Hepatocyte (in vitro differentiated cells): ENCODE results near the gene FOLR1. TPM values are rescaled to one million over a fixed set of nuclear protein-coding genes. Genes with fewer than 3 reads are reported as not detected.

Source experiments
- DNase-seq: peaks from one replicate; pipeline ENCODE4 v3.0.0-alpha.2; 2016; ENCODE audit warnings: low spot score
- H2AFZ ChIP-seq: fragments of 200-600 bp; sonication (generic); 2 replicates; pipeline ENCODE4 v1.6.0; 2016; ENCODE audit warnings: antibody characterized with exemption, mild to moderate bottlenecking
- H3K27ac ChIP-seq: fragments of 200-600 bp; sonication (generic); 2 replicates; pipeline ENCODE4 v1.5.1; 2016; ENCODE audit warnings: mild to moderate bottlenecking
- H3K27me3 ChIP-seq: fragments of 200-600 bp; sonication (generic); 2 replicates; pipeline ENCODE4 v1.6.1; 2016
- H3K36me3 ChIP-seq: fragments of 200-600 bp; sonication (generic); replicated peaks from 2 replicates; pipeline ENCODE4 v1.5.1; 2016; ENCODE audit warnings: low read depth; ENCODE audit not compliant: insufficient read depth
- H3K4me1 ChIP-seq: fragments of 200-600 bp; sonication (generic); 2 replicates; pipeline ENCODE4 v1.5.1; 2016; ENCODE audit warnings: mild to moderate bottlenecking, moderate library complexity; ENCODE audit not compliant: insufficient read depth
- H3K4me2 ChIP-seq: fragments of 200-600 bp; sonication (generic); 2 replicates; pipeline ENCODE4 v1.6.0; 2016
- H3K4me3 ChIP-seq: fragments of 200-600 bp; sonication (generic); 2 replicates; pipeline ENCODE4 v1.5.1; 2016; ENCODE audit warnings: mild to moderate bottlenecking
- H3K79me2 ChIP-seq: fragments of 200-600 bp; sonication (generic); 2 replicates; pipeline ENCODE4 v1.6.0; 2017; ENCODE audit warnings: mild to moderate bottlenecking
- H3K9me2 ChIP-seq: fragments of 200-600 bp; sonication (generic); replicated peaks from 2 replicates; pipeline ENCODE4 v1.6.0; 2017; ENCODE audit warnings: mild to moderate bottlenecking; ENCODE audit not compliant: insufficient read depth
- H3K9me3 ChIP-seq: fragments of 200-600 bp; sonication (generic); 2 replicates; pipeline ENCODE4 v1.5.1; 2016; ENCODE audit warnings: low read depth, mild to moderate bottlenecking
- H4K20me1 ChIP-seq: fragments of 200-600 bp; sonication (generic); 2 replicates; pipeline ENCODE4 v1.6.0; 2016; ENCODE audit warnings: mild to moderate bottlenecking; ENCODE audit not compliant: insufficient read depth, poor library complexity, severe bottlenecking
- CTCF ChIP-seq: fragments of 200-600 bp; sonication (generic); IDR thresholded peaks from 2 replicates; pipeline ENCODE4 v1.5.1; 2016; ENCODE audit warnings: antibody characterized with exemption, mild to moderate bottlenecking; ENCODE audit not compliant: poor library complexity
- EZH2 ChIP-seq: fragments of 200-600 bp; sonication (generic); IDR thresholded peaks from 2 replicates; pipeline ENCODE4 v1.6.1; 2016; ENCODE audit warnings: antibody characterized with exemption, mild to moderate bottlenecking, borderline replicate concordance
- EZH2phosphoT487 ChIP-seq: fragments of 200-600 bp; sonication (generic); IDR thresholded peaks from one replicate; pipeline ENCODE4 v1.6.1; 2018; ENCODE audit warnings: antibody characterized with exemption, mild to moderate bottlenecking, low read depth, moderate library complexity; ENCODE audit not compliant: unreplicated experiment, severe bottlenecking
- WGBS: methylation state at CpG from one replicate; pipeline ENCODE4 v1.1.6; 2016; ENCODE audit warnings: low lambda C conversion rate; ENCODE audit errors: missing lambda C conversion rate; 5-methylcytosine and 5-hydroxymethylcytosine counted together
- polyA plus RNA-seq: library from polyadenylated mRNA; unstranded; fragments of >200 nt; fragmentation: Nextera tagmentation; extraction: Ambion mirVana; gene quantifications from 2 replicates; pipeline ENCODE4 v1.2.1, GENCODE V29; 2016
- total RNA-seq: library from RNA; depleted of rRNA; stranded (reverse); fragments of >200 nt; gene quantifications from 2 replicates; pipeline ENCODE4 v1.2.3, GENCODE V29; 2014

FOLR1 gene
- total and polyA plus RNA-seq, 2 experiments from 2014 or later = 13.4 to 19.9 TPM

GRCh38 chr11:72241291-72241781 lies 49.4 kb downstream of the FOLR1 start:
- Histone ChIP-seq H4K20me1 (peaks cover 10% of the 10 kb centered on the region), H3K27ac (no peak overlapping the region), H3K4me1 (peaks cover 24% of the 10 kb centered on the region), H3K4me2 (peak overlapping the region; percentile 76), H3K36me3 (no peaks in the 10 kb centered on the region), H2AFZ (no peak overlapping the region), H3K9me2 (no peaks in the 10 kb centered on the region), H3K27me3 (peaks cover 77% of the 10 kb centered on the region), H3K9me3 (no peaks in the 10 kb centered on the region), H3K79me2 (no peaks in the 10 kb centered on the region), H3K4me3 (no peak overlapping the region)
- TF ChIP-seq CTCF = no peak
- no peak for DNase-seq
- WGBS = 31% methylated on average over 6 of the region's 20 CpGs

GRCh38 chr11:72242141-72242540 lies 50.2 kb downstream of the FOLR1 start:
- peaks cover 7% of the 10 kb centered on the region for H4K20me1 ChIP-seq
- H3K36me3 ChIP-seq = no peaks in the 10 kb centered on the region
- H2AFZ ChIP-seq = no peak overlapping the region
- TF ChIP-seq EZH2 (no peak), CTCF (no peak), EZH2phosphoT487 (no peak)
- H3K4me1 ChIP-seq = peaks cover 24% of the 10 kb centered on the region
- H3K9me2 ChIP-seq = no peaks in the 10 kb centered on the region
- no peak overlapping the region for H3K4me3 ChIP-seq
- 96% methylated on average over 2 of the region's 2 CpGs for WGBS
- no peak overlapping the region for H3K27ac ChIP-seq
- peaks cover 85% of the 10 kb centered on the region for H3K27me3 ChIP-seq
- DNase-seq = no peak
- H3K9me3 ChIP-seq = no peaks in the 10 kb centered on the region
- H3K4me2 ChIP-seq = no peak overlapping the region
- no peaks in the 10 kb centered on the region for H3K79me2 ChIP-seq

GRCh38 chr11:72243173-72244059 lies 51.5 kb downstream of the FOLR1 start:
- WGBS = 54% methylated on average over 20 of the region's 58 CpGs
- H3K4me1 ChIP-seq = peaks cover 24% of the 10 kb centered on the region
- no peaks in the 10 kb centered on the region for H3K9me2 ChIP-seq
- H3K27ac ChIP-seq = no peak overlapping the region
- no peak for DNase-seq
- H3K9me3 ChIP-seq = no peaks in the 10 kb centered on the region
- TF ChIP-seq EZH2phosphoT487 = peak; percentile 2
- TF ChIP-seq EZH2 = no peak
- H3K4me2 ChIP-seq = peak overlapping the region; percentile 84
- no peak overlapping the region for H3K4me3 ChIP-seq
- peaks cover 2% of the 10 kb centered on the region for H4K20me1 ChIP-seq
- H3K36me3 ChIP-seq = no peaks in the 10 kb centered on the region
- H3K79me2 ChIP-seq = no peaks in the 10 kb centered on the region
- peak overlapping the region; percentile 19 for H2AFZ ChIP-seq
- peaks cover 92% of the 10 kb centered on the region for H3K27me3 ChIP-seq

GRCh38 chr11:72244060-72244360 lies 52.1 kb downstream of the FOLR1 start, which contains the start of gene PHOX2A:
PHOX2A (minus strand) TSS chr11:72244176; CDS start chr11:72244004, 172 bp downstream.
- Histone ChIP-seq H3K9me3 (no peaks in the 10 kb centered on the region), H3K79me2 (no peaks in the 10 kb centered on the region), H3K4me1 (peaks cover 24% of the 10 kb centered on the region), H3K9me2 (no peaks in the 10 kb centered on the region), H4K20me1 (no peaks in the 10 kb centered on the region), H3K27me3 (peaks cover 93% of the 10 kb centered on the region), H3K4me2 (peak within 1 kb of the TSS; percentile 84), H3K36me3 (no peaks in the 10 kb centered on the region), H2AFZ (peak within 1 kb of the TSS; percentile 19), H3K4me3 (no peak within 1 kb of the TSS), H3K27ac (no peak within 1 kb of the TSS)
- no CpG with 5 or more reads among the region's 37 CpGs for WGBS
- TF ChIP-seq EZH2 = no peak
- no peak for TF ChIP-seq EZH2phosphoT487
- TF ChIP-seq CTCF = no peak
- no peak for DNase-seq
